Middle frontal gyrus (tissue), 1 donor: ENCODE results near the gene NACAD.

Experiments
- DNase-seq: peaks from one replicate; pipeline ENCODE4 v3.0.0-alpha.2; 2015; ENCODE audit warnings: low spot score; ENCODE audit errors: extremely low spot score

NACAD gene, protein sequence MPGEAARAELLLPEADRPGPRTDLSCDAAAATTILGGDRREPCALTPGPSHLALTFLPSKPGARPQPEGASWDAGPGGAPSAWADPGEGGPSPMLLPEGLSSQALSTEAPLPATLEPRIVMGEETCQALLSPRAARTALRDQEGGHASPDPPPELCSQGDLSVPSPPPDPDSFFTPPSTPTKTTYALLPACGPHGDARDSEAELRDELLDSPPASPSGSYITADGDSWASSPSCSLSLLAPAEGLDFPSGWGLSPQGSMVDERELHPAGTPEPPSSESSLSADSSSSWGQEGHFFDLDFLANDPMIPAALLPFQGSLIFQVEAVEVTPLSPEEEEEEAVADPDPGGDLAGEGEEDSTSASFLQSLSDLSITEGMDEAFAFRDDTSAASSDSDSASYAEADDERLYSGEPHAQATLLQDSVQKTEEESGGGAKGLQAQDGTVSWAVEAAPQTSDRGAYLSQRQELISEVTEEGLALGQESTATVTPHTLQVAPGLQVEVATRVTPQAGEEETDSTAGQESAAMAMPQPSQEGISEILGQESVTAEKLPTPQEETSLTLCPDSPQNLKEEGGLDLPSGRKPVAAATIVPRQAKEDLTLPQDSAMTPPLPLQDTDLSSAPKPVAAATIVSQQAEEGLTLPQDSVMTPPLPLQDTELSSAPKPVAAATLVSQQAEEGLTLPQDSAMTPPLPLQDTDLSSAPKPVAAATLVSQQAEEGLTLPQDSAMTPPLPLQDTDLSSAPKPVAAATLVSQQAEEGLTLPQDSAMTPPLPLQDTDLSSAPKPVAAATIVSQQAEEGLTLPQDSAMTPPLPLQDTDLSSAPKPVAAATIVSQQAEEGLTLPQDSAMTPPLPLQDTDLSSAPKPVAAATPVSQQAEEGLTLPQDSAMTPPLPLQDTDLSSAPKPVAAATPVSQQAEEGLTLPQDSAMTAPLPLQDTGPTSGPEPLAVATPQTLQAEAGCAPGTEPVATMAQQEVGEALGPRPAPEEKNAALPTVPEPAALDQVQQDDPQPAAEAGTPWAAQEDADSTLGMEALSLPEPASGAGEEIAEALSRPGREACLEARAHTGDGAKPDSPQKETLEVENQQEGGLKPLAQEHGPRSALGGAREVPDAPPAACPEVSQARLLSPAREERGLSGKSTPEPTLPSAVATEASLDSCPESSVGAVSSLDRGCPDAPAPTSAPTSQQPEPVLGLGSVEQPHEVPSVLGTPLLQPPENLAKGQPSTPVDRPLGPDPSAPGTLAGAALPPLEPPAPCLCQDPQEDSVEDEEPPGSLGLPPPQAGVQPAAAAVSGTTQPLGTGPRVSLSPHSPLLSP (N-terminal part only)

DNA sequence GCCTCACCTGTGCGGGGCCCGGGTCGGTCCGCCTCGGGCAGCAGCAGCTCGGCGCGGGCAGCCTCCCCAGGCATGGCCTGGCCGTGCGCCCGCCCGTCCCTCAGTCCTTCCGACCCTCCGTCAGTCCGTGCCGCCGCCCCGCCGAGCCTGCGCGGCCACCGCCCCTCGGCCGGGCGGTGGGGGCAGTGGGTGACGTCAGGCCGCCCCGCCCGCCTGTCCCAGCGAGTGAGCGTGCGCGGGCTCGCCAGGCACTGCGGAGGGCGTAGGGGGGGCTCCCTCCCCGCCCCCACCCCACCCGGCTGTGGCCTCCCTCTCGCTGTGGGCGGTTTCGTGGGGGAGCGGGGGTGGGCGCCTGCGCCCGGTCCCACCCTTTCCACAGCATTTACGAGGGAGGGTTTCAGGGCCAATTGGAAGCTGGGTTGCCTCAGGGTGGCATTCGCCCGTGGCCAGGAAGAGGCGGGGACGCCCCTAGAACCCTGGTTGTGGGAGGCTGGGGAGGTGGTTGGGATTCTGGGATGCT lies at the start of gene NACAD:
Gene NACAD, minus strand, starts transcription at position 149 of the 520 bp plus-strand sequence. Its CDS starts 75 bp downstream, at position 74.
- no peak for DNase-seq

DNA sequence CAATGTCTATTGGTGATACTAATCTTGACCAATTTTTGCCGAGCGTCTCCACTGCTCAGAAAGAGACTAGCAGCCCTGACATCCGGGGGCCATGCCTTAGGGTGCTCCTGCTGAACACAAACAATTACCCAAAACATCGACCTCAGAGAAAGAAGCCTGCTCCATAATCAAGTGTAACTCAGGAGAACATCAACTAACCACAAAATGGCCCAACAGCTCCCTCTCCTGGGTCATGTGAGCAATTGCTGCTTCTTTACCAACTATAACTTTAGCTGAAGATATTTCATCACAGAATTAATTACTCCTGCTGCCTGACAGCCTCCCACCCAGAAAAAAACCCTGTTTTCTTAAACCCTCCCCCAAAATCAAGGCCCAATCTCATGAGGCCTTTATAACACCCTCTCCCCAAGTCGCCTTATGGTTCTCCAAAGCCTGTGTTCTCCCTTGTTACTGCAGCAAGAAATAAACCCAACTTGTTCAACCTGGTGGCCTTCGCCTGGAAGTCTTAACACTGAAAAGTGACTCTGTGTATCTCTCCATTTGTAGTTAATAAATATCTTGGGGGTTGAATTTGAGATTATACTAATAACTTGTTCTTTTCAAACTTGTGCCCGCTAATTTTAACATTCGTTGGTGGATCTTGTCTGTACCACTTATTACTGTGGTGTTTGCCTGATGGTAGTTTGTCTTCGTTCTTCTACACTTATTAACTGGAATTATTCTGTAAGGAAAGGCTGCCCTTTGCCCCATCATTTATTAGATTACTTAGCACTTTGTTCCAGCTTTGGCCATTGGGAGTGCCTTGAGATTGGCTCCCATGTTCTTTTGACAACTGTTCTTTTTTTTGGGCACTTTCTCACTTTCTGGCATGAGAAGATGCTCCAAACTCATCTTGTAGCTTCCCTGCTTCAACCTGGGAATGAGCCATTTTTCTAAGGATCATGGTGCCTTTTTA lies 47.6 kb upstream of the NACAD start:
- DNase-seq: peak; percentile 76

DNA sequence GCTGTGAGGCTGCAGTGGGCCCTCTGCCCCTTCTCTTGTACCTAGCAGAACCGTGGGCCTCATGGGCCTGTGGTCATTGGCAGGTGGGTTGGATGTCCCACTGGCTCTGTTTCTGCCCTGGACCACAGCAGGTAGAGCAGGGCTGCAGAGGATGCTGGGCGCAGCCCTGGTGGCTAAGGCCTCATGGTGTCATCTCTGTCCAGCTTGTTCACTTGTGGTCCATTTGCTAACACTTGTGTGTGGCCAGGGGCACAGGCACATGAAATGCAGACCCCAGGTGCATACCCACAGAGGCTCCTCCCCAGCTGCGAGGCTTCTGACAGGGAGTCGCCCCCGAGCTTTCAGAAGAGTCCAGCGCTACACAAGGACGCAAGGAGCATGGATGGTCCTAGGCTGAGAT lies 45.1 kb upstream of the NACAD start:
- no peak for DNase-seq

DNA sequence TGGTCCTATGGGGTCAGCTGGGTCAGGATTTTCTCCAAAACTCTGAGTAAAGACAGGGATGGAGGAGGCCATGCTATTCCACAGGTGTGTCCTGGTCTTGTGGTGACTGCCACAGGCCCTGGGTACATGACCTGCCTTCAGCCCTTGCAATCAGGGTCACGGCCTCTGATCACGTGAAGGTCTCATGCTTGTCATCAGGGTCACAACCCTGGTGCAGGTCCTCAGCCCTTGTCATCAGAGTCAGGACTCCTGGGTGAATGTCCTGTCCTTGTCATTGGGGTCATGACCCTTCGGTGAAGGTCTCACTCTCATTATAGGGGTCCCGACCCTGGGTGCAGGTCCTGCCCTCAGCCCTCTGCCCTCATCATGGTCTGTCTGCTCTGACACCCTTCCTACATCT lies 44.6 kb upstream of the NACAD start:
- DNase-seq: no peak

DNA sequence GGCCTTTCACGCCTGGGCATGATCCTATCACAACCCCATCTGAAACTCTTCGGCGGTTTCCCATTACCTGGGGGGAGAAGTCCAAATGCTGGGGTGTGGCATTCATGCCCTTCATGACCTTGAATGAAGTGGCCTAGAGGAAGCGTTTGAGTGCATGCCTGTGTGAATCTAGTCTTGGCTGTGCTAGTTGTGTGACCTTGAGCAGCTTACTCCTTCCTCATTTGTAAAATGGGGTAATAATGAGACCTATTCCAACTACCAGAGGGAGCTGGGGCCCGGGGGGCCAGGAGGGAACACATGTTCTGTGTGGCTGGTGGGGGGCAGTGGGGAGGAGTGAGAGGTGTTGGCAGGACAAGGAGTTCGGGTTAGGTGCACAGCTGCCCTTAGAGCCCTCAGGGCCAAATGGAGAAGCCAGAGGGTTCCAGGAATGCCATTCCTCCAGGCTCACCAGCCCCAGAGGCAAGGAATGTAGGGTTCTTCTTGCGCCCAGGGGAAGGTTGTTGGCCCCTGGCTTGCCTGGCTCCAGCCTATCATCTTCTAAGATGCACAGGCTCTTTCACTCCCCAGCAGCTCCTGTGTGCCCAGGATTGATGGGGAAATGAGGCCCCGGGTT lies 44.0 kb upstream of the NACAD start:
- DNase-seq: no peak

DNA sequence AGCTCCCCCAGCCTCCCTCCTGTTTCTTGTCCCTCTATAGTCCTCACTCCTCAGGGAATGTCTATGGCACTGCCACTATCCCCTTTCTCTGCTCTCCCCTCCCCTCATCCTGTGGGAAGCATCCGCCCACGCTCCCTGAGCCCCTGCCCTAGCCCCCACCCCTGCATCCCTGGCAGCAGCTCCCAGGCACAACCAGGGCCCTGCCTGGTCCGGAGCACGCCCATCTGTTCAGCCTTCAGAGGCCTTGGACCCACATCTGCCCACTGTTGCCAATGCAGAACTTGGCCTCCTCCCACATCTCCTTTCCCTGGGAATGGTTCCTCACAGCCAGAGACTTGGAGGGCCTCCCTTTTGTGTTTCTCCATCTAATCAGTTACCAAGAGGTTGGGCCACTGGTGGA lies 43.1 kb upstream of the NACAD start:
- no peak for DNase-seq

DNA sequence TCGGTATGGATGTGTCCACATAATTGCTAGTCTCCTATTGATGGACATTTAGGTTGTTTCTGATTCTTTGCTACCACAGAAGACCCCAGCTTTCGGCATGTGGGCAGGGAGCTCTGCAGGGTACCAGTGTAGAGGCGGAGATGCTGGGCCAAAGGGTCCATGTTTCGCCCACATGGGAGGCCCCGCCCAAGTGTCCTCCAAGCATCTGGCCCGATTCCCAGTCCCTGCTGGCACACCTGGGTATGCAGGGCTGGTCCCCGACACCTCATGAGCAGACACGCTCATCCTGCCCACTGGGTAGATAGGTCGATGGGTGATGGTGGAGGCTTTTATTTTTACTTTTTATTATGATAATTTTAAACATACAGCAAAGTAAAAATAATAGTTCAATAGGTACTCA lies 42.1 kb upstream of the NACAD start:
- DNase-seq: no peak

DNA sequence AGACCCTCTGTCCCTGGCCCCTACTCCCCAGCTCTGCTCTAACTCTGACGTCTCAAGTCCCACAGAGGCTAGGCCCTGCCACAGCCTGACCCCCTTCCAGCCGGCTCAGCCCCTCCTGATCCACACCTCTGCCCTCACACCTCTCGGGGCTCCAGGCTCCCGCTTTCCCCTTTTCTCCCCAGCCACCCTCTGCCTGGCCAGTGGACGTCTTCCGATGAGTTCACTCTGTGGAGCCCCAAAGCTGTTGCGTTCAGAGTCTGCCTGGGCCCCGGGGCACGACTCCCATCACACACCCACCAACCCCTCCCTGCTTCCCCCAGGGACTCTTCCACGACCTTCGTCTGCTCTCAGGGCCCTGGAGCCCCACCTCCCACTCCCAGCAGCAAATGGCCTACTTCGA lies 41.1 kb upstream of the NACAD start:
- no peak for DNase-seq

DNA sequence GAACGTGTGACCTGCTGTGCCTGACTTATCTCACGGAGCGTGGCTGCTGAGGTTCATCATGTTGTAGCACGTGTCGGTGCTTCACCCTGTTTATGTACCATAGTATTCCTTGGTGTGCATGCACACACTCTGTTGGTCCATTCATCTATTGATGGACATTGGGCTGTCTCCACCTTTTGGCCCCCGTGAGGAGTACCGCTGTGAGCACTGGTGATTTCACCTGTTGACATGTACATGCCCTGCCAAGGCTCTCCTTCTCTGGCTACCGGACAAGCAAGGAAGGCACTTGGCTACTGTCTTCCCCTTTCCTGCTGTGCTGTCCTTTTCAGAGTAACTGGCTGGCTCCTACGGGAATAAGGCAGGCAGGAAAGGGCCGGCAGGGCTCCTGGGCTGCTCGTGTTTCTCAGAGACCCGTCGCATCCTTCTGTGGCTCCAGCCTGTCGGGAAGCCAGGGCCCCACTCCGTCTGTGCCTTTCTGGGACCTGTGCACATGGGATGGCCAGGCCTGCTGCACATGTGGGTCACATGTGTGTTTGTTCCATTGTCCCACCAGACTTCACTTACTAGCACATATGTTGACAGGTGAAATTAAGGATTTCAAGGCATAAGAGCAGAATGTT lies 40.5 kb upstream of the NACAD start:
- no peak for DNase-seq

DNA sequence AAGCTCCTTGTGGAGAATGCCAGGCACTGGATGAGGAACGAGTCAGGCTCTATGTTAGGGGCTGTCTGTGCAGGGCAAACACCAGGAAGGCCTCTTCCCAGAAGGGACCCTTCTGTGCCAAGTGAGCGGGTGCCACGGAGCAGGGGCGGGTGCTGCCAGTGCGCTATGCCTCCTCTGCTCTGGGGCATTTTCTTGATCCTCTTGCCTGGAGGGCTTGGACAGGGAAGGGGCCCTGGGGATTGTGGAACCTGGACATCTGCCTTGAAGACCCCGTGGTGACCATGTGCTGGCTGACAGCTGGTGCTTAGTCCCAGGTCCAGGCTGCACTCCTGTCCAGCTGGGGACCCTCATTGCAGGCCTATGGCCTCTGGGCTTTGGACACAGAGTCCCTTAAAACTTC lies 38.2 kb upstream of the NACAD start:
- DNase-seq: no peak

DNA sequence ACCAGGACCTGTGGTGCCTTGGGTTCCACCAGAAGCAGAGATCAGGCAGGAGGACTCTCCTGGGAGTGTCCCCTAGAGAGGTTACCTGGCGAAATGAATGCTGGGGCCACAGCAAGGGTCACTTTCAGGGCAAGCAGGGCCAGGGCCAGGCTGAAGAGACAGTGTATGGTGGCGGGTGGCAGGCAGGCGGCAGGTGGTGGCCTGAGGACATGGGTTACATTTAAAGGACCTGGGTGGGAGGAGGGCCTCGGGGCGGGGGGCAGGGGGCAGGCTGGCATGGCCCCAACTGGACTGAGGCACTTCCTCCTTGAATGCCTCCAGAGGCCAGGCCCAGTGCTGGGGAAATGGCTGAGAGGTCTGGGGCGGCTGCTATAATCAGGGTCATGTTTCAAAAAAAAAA lies 37.4 kb upstream of the NACAD start:
- no peak for DNase-seq

DNA sequence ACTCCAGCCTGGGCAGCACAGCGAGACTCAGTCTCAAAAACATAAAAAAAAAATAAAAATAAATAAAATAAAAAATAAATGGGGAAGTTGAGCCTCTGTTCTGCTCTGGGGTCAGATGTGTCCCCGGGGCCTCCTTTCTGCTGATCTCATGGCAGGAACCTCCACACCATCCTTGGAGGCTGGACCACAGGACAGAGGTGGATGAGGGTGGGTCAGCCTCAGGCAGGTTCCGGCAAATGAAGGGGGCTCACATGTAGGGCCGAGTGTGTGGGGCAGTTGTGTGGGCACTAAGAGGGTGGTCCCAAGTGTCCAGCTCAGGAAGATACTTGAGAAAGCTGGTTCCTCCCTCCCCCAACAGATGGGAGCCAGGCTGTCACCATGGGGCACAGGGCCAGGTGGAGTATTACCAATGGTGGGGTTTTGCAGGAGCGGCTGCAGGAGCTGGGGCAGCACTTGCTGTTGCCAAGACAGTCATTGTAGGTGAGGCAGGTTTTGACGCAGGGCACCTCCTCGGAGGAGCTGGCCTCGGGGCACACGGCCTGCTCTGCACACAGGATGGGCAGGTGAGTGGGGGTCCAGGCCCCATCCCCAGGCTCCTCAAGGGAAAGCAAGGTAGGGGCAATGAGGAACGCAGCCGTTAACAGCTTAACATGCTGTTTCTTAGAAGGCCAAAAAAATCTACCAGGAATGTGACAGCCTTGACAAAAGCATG lies 36.6 kb upstream of the NACAD start:
- DNase-seq: no peak

DNA sequence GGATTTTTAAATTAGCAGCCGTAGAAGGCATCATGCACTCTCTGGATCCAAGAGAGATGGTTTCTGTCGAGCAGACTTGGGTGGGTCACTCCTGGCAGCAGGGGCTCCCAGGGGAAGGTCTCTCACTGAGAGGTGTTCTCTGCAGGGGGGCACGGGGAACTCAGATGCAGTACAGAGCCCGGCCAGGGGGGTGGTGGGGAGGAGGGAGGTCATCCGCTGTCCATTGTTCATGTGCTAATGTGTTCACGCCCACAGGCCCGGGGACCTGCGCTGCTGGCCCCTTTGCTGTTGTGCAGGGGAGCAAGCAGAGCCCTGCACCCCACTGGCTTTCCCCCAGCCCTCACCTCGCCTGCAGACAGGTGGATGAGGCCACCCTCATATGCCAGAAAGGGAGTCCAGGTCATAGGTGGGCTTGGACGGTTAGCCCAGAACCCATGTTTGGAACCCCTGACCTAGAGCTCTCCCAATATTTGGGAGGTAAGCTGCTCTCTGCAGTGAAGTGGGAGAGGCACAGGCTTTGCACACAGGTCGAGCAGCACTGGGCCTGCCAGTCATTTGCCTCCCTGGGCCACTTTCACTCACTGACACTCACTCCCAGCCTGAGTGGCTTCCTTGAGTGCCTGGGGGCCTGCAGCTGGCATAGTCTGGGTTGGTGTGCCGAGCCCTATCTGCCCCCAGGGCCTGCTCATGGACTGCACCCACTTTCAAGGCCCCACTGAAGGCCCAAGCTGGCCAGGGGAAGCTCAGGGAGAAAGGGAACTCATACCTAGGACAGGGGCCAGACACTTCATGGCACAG lies 35.3 kb upstream of the NACAD start:
- no peak for DNase-seq

DNA sequence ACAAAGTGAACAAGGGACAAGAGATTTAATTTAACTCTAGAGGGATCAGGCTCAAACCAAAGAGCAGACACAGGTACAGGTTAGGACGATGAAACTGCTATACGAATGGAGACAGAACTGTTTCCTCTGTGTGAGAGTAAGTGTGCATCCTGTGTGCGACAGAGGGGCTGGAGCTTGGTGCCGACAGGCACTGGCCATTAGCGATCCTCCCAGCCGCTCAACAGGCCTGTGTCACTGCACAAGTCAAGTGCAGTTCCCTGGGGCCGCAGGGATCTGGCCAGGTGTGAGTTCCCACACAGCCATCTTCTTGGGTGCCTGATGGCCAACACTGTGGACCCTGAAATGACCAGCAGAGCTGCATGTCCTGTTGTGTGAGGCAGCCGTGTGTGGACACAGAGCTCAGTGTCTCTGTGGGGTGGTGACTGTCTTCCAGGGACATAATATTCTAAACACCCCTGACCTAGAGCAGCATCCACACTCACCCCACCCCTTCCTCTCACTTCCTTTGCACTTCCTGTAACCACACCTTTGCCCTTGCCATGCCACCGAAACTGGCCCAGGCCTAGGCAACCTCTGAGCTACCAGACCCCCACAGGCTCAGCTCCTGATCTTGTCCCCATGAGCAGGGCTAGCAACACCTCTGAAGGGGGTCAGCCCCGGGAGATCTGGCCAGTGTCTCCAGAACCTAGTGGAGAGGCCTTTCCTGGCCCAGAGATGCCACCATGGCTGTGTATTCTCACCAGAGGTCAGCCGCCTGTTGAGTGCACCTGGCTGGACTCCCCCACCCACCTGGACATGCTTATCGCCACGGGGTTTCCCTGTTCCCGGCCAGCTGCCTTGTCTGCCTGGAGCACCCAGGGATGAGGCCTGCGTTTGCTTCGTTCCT lies 34.4 kb upstream of the NACAD start:
- DNase-seq: no peak

DNA sequence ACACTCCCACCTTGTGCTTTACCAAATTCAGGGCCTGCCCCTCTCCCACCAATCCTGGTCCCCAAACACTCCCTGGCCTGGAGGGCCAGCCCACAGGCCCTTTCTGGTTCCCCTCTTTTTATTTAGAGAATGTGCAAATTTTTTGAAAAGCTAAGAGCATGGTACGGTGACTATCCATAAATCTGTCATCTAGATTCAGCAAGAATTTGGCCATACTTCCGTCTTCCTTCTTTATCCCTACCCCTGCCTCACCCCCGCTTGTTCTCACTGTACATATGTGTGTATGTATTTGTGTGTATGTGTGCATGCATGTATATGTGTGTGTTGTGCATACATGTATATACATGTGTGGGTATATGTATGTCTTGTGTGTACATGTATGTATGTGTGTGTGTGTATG lies 30.8 kb upstream of the NACAD start:
- DNase-seq: no peak

DNA sequence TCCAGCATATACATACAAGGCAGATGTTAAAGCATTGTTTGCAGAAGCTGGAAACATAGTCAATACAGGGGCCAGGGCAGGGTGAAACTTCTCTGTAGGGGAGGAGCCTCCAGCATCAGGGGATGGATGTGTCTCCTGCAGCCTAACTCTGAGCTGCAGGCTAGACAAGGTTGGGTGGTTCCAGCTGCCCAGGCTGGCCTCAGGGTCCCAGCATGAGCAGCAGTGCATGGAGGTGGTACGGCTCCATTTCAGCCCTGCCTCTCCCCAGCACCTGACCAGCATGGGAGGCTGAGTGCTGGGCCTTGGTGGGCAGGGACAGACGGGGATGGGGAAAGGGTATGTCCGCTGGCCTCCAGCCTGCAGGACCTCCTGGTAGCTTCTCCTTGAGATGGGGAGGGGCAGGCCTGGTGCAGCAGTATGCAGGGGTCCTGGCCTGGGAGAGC lies 30.1 kb upstream of the NACAD start:
- DNase-seq: no peak

DNA sequence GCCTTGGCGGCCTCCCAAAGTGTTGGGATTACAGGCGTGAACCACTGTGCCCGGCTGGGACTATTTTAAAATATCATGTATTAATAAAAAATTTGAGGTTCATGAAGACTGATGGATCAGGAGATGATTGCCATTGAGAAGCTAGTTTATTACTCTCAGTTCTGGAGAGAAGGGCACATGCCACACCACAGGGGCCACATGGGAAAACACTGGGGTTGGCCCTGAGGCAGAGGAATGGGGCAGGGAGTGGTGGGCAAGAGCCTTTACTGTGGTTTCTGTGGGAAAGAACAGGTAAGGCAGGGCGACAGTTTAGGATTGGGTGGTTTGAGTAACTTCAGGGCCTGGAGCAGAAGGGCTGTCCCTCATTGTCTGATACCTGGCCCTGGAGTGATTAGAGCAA lies 29.5 kb upstream of the NACAD start:
- DNase-seq: no peak
